ENCODE results near the gene NLRP6. TPM values are rescaled to one million over a fixed set of nuclear protein-coding genes. Genes with fewer than 3 reads are reported as not detected.

Gene NLRP6
- polyA plus RNA-seq, 3 donors = 0.10 to 0.51 (median 0.24) TPM

GRCh38 chr11:315051-315481, 36.9 kb downstream of the NLRP6 start:
- Histone ChIP-seq H4K20me1 (ENCODE audit: insufficient read depth, low read length) (no peaks in the 10 kb centered on the region), H3K79me2 (ENCODE audit: insufficient read depth, low read length) (no peaks in the 10 kb centered on the region), H3K9ac (ENCODE audit: insufficient read depth, low read length, poor library complexity, severe bottlenecking) (no peak overlapping the region), H3K27me3 (ENCODE audit: control insufficient read depth in 2 of 2, insufficient read depth in 2 of 2, low read length in 2 of 2) (peaks cover 8 to 47% of the 10 kb centered on the region in 2 donors), H3K4me1 (ENCODE audit: control insufficient read depth in 1 of 2, insufficient read depth in 2 of 2, low read length in 2 of 2) (peaks cover 40 to 58% of the 10 kb centered on the region in 2 donors), H3K27ac (ENCODE audit: low read depth in 1 of 2, low read length in 2 of 2) (no peak overlapping the region), H3K4me3 (replicated peaks in 1 of 3; ENCODE audit: low read depth in 2 of 3, low read length in 3 of 3) (peak overlapping the region in 1 of 3 experiments; percentile 60), H3K36me3 (replicated peaks in 1 of 2; ENCODE audit: control insufficient read depth in 1 of 2, insufficient read depth in 2 of 2, low read length in 2 of 2) (no peaks in the 10 kb centered on the region), H3K4me2 (replicated peaks; ENCODE audit: extremely low read depth, low read length, poor library complexity, severe bottlenecking) (peak overlapping the region; percentile 28), H3K9me3 (replicated peaks in 1 of 2; ENCODE audit: control insufficient read depth in 1 of 2, insufficient read depth in 1 of 2, low read length in 2 of 2) (no peaks in the 10 kb centered on the region), H2AFZ (ENCODE audit: insufficient read depth, low read depth, low read length, poor library complexity, severe bottlenecking) (no peak overlapping the region)
- no peak for TF ChIP-seq CTCF (IDR thresholded peaks at IDR 0.05)
- H3K36me3 Mint-ChIP-seq = peaks cover 10 to 14% of the 10 kb centered on the region in 2 donors
- H3K9me3 Mint-ChIP-seq = peaks cover 0 to 6% (median 0%) of the 10 kb centered on the region in 7 donors
- peaks cover 24 to 55% (median 49%) of the 10 kb centered on the region in 3 donors for H3K27me3 Mint-ChIP-seq (ENCODE audit: low read depth in 3 of 3)
- peaks cover 38% of the 10 kb centered on the region for H3K4me1 Mint-ChIP-seq
- intact Hi-C loops (cut with micrococcal nuclease) = no loop called here
- 89% methylated on average over 8 of the region's 9 CpGs for WGBS (ENCODE audit: insufficient coverage)
- peak overlapping the region; percentile 48 to 90 for H3K4me3 Mint-ChIP-seq
- H3K27ac Mint-ChIP-seq = no peak overlapping the region
- DNase-seq = peak in 1 of 3 donors; percentile 1

- Histone ChIP-seq H3K9ac (ENCODE audit: insufficient read depth, low read length, poor library complexity, severe bottlenecking) (no peak overlapping the region), H3K4me2 (replicated peaks; ENCODE audit: extremely low read depth, low read length, poor library complexity, severe bottlenecking) (peak overlapping the region; percentile 28), H3K79me2 (ENCODE audit: insufficient read depth, low read length) (peaks cover 3% of the 10 kb centered on the region), H3K36me3 (replicated peaks in 1 of 2; ENCODE audit: control insufficient read depth in 1 of 2, insufficient read depth in 2 of 2, low read length in 2 of 2) (no peaks in the 10 kb centered on the region), H2AFZ (ENCODE audit: insufficient read depth, low read depth, low read length, poor library complexity, severe bottlenecking) (no peak overlapping the region), H3K4me1 (ENCODE audit: control insufficient read depth in 1 of 2, insufficient read depth in 2 of 2, low read length in 2 of 2) (peaks cover 42 to 62% of the 10 kb centered on the region in 2 donors), H3K27ac (ENCODE audit: low read depth in 1 of 2, low read length in 2 of 2) (no peak overlapping the region), H4K20me1 (ENCODE audit: insufficient read depth, low read length) (no peaks in the 10 kb centered on the region), H3K9me3 (replicated peaks in 1 of 2; ENCODE audit: control insufficient read depth in 1 of 2, insufficient read depth in 1 of 2, low read length in 2 of 2) (no peaks in the 10 kb centered on the region), H3K4me3 (replicated peaks in 1 of 3; ENCODE audit: low read depth in 2 of 3, low read length in 3 of 3) (no peak overlapping the region), H3K27me3 (ENCODE audit: control insufficient read depth in 2 of 2, insufficient read depth in 2 of 2, low read length in 2 of 2) (peaks cover 8 to 47% of the 10 kb centered on the region in 2 donors)
- TF ChIP-seq CTCF (IDR thresholded peaks at IDR 0.05) = no peak
- H3K36me3 Mint-ChIP-seq = peaks cover 14% of the 10 kb centered on the region in 2 donors
- H3K27me3 Mint-ChIP-seq (ENCODE audit: low read depth in 3 of 3) = peaks cover 24 to 60% (median 54%) of the 10 kb centered on the region in 3 donors
- peaks cover 0 to 6% (median 2%) of the 10 kb centered on the region in 7 donors for H3K9me3 Mint-ChIP-seq
- peaks cover 43% of the 10 kb centered on the region for H3K4me1 Mint-ChIP-seq
- intact Hi-C loops (cut with micrococcal nuclease) = no loop called here
- peak in 1 of 3 donors; percentile 3 for DNase-seq
- WGBS (ENCODE audit: insufficient coverage) = 84% methylated on average over 31 of the region's 32 CpGs
- no peak overlapping the region for H3K27ac Mint-ChIP-seq
- peak overlapping the region; percentile 48 to 90 for H3K4me3 Mint-ChIP-seq
These were observed 37.3 kb downstream of the NLRP6 start for GRCh38 chr11:315516-315994.

Measured in CD14-positive monocyte (primary cell).